ENCODE results near the gene TP53RK.
"Not testable (repeated sequence)": the region's sequence is repeated elsewhere in the genome, so short reads cannot be mapped to it uniquely, and the experiment has no call there.

TP53RK gene

GRCh38 chr20:46683011-46683667, 6.1 kb downstream of the TP53RK start:
- no peak for TF ChIP-seq CTCF (IDR thresholded peaks at IDR 0.05; ENCODE audit: low read depth, low read length)

GRCh38 chr20:46682063-46682821, 7.0 kb downstream of the TP53RK start:
- no peak for TF ChIP-seq CTCF (IDR thresholded peaks at IDR 0.05; ENCODE audit: low read depth, low read length)
- H3K4me3 ChIP-seq (ENCODE audit: low read depth, low read length) = no peak overlapping the region

More at GRCh38 chr20:46683011-46683667, 6.1 kb downstream of the TP53RK start:
- peak overlapping the region; percentile 55 for H3K4me3 ChIP-seq (ENCODE audit: low read depth, low read length)

GRCh38 chr20:46681032-46681854, 8.0 kb downstream of the TP53RK start:
- H3K4me3 ChIP-seq (ENCODE audit: low read depth, low read length) = no peak overlapping the region
- peak; percentile 76 for TF ChIP-seq CTCF (IDR thresholded peaks at IDR 0.05; ENCODE audit: low read depth, low read length)

- no peak for TF ChIP-seq CTCF (IDR thresholded peaks at IDR 0.05; ENCODE audit: low read depth, low read length)
- no peak overlapping the region for H3K4me3 ChIP-seq (ENCODE audit: low read depth, low read length)
Observed at GRCh38 chr20:46680684-46681031, 8.6 kb downstream of the TP53RK start.

GRCh38 chr20:46678516-46678915, 10.7 kb downstream of the TP53RK start:
- TF ChIP-seq CTCF (IDR thresholded peaks at IDR 0.05; ENCODE audit: low read depth, low read length) = no peak
- no peak overlapping the region for H3K4me3 ChIP-seq (ENCODE audit: low read depth, low read length)

- no peak overlapping the region for H3K4me3 ChIP-seq (ENCODE audit: low read depth, low read length)
- no peak for TF ChIP-seq CTCF (IDR thresholded peaks at IDR 0.05; ENCODE audit: low read depth, low read length)
Observed at GRCh38 chr20:46677608-46678007, 11.6 kb downstream of the TP53RK start.

- H3K4me3 ChIP-seq (ENCODE audit: low read depth, low read length) = not testable (repeated sequence)
Observed at GRCh38 chr20:46676649-46677316, 12.5 kb downstream of the TP53RK start.
